ENCODE measurements around the gene PLPPR5.

DNA sequence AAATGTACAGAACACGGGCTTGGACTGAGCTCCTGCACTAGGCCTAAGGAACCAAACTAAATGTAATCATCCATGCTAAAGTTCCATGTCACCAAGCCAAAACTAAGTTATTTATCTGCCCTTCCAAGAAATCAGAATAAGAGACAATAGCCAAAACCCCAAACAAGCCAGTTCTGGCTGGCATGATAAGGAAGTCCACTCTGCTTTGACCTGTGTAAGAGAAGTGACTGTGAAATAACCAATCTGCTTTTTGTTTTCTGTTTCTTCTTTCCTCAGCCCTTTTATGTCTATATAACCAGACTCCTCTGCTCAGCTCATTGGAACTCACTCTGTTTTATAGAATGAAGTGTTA is 15.1 kb downstream of the PLPPR5 start:
- TF ChIP-seq, protein P1, sequence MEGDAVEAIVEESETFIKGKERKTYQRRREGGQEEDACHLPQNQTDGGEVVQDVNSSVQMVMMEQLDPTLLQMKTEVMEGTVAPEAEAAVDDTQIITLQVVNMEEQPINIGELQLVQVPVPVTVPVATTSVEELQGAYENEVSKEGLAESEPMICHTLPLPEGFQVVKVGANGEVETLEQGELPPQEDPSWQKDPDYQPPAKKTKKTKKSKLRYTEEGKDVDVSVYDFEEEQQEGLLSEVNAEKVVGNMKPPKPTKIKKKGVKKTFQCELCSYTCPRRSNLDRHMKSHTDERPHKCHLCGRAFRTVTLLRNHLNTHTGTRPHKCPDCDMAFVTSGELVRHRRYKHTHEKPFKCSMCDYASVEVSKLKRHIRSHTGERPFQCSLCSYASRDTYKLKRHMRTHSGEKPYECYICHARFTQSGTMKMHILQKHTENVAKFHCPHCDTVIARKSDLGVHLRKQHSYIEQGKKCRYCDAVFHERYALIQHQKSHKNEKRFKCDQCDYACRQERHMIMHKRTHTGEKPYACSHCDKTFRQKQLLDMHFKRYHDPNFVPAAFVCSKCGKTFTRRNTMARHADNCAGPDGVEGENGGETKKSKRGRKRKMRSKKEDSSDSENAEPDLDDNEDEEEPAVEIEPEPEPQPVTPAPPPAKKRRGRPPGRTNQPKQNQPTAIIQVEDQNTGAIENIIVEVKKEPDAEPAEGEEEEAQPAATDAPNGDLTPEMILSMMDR (conservative IDR thresholded peaks at IDR 0.05) = no peak
- no peak for TF ChIP-seq EZH2 (IDR thresholded peaks at IDR 0.05; ENCODE audit: low read depth)
